Measurements from ENCODE around the gene RARRES2.
"Not testable (repeated sequence)": the region's sequence is repeated elsewhere in the genome, so short reads cannot be mapped to it uniquely, and the experiment has no call there.

The RARRES2 gene

GRCh38 chr7:150314639-150315239, 26.7 kb downstream of the RARRES2 start:
- no peak for DNase-seq

DNA sequence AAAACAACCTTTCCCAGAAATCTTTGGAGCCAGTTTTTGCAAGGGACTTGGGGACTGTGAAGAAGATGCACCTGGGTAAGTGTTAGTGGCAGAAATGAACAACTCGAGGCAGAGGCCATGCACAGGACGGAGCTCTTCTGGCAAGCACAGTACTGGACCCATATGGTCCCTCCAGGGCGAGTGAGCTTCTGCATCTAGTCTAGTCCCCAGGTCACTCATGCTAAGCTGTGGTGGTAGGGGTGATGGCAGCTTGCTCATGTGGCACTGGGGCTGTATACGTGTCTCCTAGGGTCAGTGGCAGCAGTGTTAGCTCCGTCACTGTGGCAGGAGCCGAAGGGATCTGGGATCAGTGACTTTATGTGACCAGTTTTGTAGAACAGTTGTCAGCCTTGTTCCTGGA, 27.6 kb downstream of the RARRES2 start:
- DNase-seq: no peak

GRCh38 chr7:150313367-150313809, 28.0 kb downstream of the RARRES2 start:
- no peak for DNase-seq

DNA sequence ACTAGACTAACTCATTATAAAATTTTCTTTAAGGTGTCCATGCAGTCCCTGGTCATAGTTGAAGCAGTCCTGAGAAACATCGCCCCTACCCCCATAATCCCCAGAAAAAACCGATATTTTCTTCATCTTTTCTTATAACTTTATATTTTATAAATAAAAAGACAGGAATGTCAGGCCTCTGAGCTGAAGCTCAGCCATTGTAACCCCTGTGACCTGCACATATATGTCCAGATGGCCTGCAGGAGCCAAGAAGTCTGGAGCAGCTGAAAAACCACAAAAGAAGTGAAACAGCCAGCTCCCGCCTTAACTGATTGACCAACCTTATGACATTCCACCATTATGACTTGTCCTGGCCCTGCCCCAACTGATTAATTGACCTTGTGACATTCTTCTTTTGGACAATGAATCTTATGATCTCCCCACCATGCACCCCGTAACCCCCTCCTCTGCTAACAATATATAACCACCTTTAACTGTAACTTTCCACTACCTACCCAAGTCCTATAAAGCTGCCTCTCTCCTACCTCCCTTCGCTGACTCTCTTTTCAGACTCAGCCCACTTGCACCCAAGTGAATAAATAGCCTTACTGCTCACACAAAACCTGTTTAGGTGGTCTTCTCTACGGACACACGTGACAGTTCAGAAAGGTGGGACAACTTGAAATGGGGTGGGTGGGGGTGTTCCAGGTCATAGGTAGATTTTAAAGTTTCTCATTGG, 28.6 kb downstream of the RARRES2 start:
- not testable (repeated sequence) for DNase-seq

DNA sequence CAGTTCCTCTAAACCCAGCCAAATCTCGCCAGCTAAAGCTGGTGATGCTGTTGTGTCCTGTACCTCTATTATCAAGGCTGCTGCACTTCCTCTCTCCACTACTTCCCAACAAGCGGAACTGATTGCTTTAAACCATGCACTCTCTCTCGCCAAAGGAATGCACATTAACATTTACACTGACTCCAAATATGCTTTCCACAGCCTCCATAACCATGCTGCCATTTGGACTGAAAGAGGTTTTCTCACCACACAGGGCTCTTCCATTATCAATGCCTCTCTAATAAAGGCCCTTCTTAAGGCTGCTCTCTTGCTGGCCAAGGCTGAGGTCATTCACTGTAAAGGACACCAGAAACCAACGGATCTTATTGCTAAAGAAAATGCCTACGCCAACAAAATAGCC, 29.7 kb downstream of the RARRES2 start:
- DNase-seq: no peak

GRCh38 chr7:150311146-150311545, 30.3 kb downstream of the RARRES2 start:
- DNase-seq: no peak

GRCh38 chr7:150308575-150308974, 32.9 kb downstream of the RARRES2 start:
- no peak for DNase-seq

- DNase-seq: no peak
Observed at GRCh38 chr7:150307904-150308303, 33.5 kb downstream of the RARRES2 start.

GRCh38 chr7:150307129-150307528, 34.3 kb downstream of the RARRES2 start:
- no peak for DNase-seq

- not testable (repeated sequence) for DNase-seq
Observed at GRCh38 chr7:150306377-150306776, 35.1 kb downstream of the RARRES2 start.

- DNase-seq: not testable (repeated sequence)
Observed at GRCh38 chr7:150305903-150306284, 35.5 kb downstream of the RARRES2 start.

- not testable (repeated sequence) for DNase-seq
Observed at GRCh38 chr7:150305259-150305902, 36.0 kb downstream of the RARRES2 start.

DNA sequence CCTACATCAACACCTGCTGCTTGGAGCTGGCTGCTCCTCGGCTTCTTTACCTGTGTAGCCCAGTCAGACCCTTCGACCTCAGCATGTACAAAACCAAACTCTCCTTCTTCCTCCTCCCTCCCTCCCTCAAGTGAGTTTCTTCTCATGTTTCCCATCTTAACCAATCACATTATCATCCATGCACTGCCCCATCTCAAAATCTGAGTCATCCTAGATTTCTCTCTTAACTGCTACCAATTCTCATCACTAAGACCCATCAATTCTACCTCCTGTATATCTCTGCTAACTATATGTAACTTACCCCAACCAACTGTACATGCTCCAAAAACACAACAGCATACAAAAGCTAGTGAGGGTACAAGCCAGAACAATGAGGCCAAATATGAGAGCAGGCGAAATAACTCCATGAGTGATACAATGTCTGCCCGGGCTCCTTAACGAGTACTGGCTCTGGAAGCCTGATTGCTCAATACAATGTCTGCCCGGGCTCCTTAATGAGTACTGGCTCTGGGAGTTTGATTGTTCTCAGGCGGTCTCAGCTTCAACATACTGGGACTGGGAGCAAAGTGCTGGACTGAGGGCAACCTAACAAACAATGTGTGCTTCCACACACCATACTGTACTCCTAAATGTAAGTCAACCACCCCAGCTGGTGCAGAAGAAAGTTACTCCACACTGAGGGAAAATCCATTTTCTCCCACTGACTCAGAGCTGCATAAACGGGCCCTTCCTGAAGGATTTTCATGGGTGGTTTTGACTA, 36.8 kb downstream of the RARRES2 start:
- not testable (repeated sequence) for DNase-seq

DNA sequence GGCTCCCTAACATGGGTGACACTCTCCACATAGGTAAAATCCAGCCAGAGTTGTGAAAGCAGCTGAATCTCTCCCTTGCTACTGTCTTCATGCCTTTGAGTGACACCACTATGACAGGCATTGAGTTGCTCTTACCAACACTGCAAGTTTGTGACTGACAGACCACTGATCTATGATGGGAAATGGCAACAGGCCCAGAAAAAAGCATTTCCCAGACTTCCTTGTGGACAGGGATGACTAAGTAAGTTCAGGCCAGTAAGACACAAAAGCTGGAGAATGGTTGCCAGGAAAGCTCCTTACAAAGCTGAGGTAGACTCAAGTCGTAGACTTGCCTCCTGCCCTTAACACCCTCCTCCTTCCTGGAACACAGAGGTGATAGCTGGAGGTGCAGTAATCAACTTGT, 38.5 kb downstream of the RARRES2 start:
- not testable (repeated sequence) for DNase-seq

- not testable (repeated sequence) for DNase-seq
Observed at GRCh38 chr7:150297978-150298377, 43.5 kb downstream of the RARRES2 start.

- not testable (repeated sequence) for DNase-seq
Observed at GRCh38 chr7:150296802-150297201, 44.6 kb downstream of the RARRES2 start.

DNA sequence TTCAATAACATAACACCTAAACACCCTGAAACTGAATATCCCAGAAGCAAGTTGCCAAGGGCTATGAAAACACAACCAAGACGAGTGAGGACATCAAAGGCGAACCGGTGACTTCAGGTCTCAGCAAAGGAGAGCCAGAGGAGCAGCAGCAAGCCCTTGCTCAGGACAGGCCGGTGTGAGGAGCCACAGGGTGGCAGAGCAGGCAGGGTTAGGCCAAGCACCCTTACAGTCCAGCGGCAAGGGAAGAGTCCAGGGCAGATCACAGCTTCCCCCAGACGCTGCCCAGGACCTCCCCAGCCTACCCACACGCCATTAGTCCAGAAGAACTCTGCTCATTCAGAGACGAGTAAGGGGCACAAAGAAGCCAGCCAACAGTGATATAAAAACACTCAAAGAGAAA, 45.8 kb downstream of the RARRES2 start:
- not testable (repeated sequence) for DNase-seq

DNA sequence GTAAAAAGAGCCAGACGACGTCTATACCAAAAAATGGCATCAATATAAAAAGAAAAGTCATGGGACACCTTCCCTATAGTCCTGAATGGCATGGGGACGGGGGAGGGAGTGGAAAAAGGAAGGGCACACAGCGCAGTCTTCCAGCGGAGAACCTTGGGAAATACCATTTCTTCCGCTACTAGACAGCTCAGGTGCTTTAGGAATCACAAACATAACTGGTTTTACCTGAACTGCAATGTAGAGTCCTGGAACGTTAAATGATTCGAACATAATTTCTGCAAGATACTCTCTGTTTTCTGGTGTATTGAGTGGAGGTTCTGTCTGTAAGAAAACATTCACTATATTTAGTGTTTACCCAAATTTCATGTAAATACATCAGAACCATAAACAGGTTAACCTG, 46.4 kb downstream of the RARRES2 start:
- not testable (repeated sequence) for DNase-seq

DNA sequence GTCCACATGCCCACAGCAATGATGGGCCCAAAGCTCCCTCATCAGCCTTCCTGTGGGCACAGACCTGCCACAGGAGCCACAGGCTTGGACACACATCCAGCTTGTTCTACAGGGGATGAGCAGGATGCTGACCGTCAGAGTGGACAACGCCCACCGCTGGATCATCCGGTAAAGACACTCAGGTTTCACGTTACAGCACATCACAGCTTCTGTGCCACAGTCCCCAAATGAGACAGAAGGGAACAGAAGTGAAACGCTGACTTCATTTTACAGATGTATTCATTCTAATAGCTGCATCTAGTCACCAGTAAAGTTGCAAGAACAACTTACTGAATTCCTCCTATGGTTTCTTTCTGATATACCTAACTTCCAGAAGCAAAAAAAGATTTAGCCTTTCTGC, 51.1 kb downstream of the RARRES2 start:
- not testable (repeated sequence) for DNase-seq

- DNase-seq: not testable (repeated sequence)
Observed at GRCh38 chr7:150288816-150289215, 52.6 kb downstream of the RARRES2 start.
